ENCODE measurements around the gene MEIS1. TPM values are rescaled to one million over a fixed set of nuclear protein-coding genes. Genes with fewer than 3 reads are reported as not detected.

MEIS1 gene
- total and polyA plus RNA-seq, 12 donors, result 24.8 to 63.8 (median 38.6) TPM

- no peaks in the 10 kb centered on the region for H3K27me3 ChIP-seq
- ATAC-seq, result no peak
- no peak for TF ChIP-seq CTCF (IDR thresholded peaks at IDR 0.05)
- no peak for DNase-seq
- peaks cover 0 to 13% (median 7%) of the 10 kb centered on the region in 9 donors for H3K4me1 ChIP-seq
- 89% methylated on average over 7 of the region's 7 CpGs for WGBS, 2 donors
- no peaks in the 10 kb centered on the region for H3K9me3 ChIP-seq
- H3K4me3 ChIP-seq, result no peak overlapping the region
- no peak overlapping the region for H3K27ac ChIP-seq
- intact Hi-C loops (cut with DNase I), result no loop called here
- no peaks in the 10 kb centered on the region for H3K36me3 ChIP-seq
These were observed 86.5 kb downstream of the MEIS1 start for GRCh38 chr2:66521291-66521922.

- WGBS, 2 donors, result 59 to 64% methylated on average over 6 of the region's 6 CpGs
These were observed 87.9 kb downstream of the MEIS1 start for GRCh38 chr2:66522611-66523376.

GRCh38 chr2:66523377-66523969, 88.5 kb downstream of the MEIS1 start:
- no peak for TF ChIP-seq CTCF (IDR thresholded peaks at IDR 0.05)
- no peak overlapping the region for H3K4me3 ChIP-seq
- H3K27ac ChIP-seq, result no peak overlapping the region
- ATAC-seq (no peak), DNase-seq (no peak)
- no peaks in the 10 kb centered on the region for H3K27me3 ChIP-seq
- no peaks in the 10 kb centered on the region for H3K36me3 ChIP-seq
- intact Hi-C loops (cut with DNase I), result no loop called here
- H3K9me3 ChIP-seq, result no peaks in the 10 kb centered on the region
- H3K4me1 ChIP-seq, result peaks cover 0 to 20% (median 10%) of the 10 kb centered on the region in 9 donors
- WGBS, 2 donors, result 90 to 91% methylated on average over 5 of the region's 5 CpGs

More at GRCh38 chr2:66522611-66523376, 87.9 kb downstream of the MEIS1 start:
- no peak overlapping the region for H3K27ac ChIP-seq
- H3K9me3 ChIP-seq, result no peaks in the 10 kb centered on the region
- ATAC-seq (no peak), DNase-seq (no peak)
- H3K27me3 ChIP-seq, result no peaks in the 10 kb centered on the region
- no peak for TF ChIP-seq CTCF (IDR thresholded peaks at IDR 0.05)
- H3K4me3 ChIP-seq, result no peak overlapping the region
- no peaks in the 10 kb centered on the region for H3K36me3 ChIP-seq
- intact Hi-C loops (cut with DNase I), result no loop called here
- peaks cover 0 to 19% (median 9%) of the 10 kb centered on the region in 9 donors for H3K4me1 ChIP-seq

GRCh38 chr2:66523990-66524389, 89.1 kb downstream of the MEIS1 start:
- peaks cover 0 to 20% (median 10%) of the 10 kb centered on the region in 9 donors for H3K4me1 ChIP-seq
- DNase-seq (no peak), ATAC-seq (no peak)
- 90 to 94% methylated on average over 2 of the region's 2 CpGs for WGBS, 2 donors
- intact Hi-C loops (cut with DNase I), result no loop called here
- H3K36me3 ChIP-seq, result peaks cover 0 to 3% (median 0%) of the 10 kb centered on the region in 9 donors
- TF ChIP-seq CTCF (IDR thresholded peaks at IDR 0.05), result no peak
- no peak overlapping the region for H3K4me3 ChIP-seq
- no peaks in the 10 kb centered on the region for H3K27me3 ChIP-seq
- H3K9me3 ChIP-seq, result no peaks in the 10 kb centered on the region
- H3K27ac ChIP-seq, result no peak overlapping the region
